Medulla oblongata (tissue), 1 donor: ENCODE results near the gene AMBRA1.

Experiments
- DNase-seq: peaks from one replicate; pipeline ENCODE4 v3.0.0-alpha.2; 2015; ENCODE audit errors: extremely low spot score

The AMBRA1 gene

GRCh38 chr11:46508360-46508759, 85.5 kb downstream of the AMBRA1 start:
- DNase-seq = no peak

GRCh38 chr11:46506483-46506791, 87.4 kb downstream of the AMBRA1 start:
- no peak for DNase-seq

GRCh38 chr11:46505741-46506482, 87.9 kb downstream of the AMBRA1 start:
- no peak for DNase-seq

DNA sequence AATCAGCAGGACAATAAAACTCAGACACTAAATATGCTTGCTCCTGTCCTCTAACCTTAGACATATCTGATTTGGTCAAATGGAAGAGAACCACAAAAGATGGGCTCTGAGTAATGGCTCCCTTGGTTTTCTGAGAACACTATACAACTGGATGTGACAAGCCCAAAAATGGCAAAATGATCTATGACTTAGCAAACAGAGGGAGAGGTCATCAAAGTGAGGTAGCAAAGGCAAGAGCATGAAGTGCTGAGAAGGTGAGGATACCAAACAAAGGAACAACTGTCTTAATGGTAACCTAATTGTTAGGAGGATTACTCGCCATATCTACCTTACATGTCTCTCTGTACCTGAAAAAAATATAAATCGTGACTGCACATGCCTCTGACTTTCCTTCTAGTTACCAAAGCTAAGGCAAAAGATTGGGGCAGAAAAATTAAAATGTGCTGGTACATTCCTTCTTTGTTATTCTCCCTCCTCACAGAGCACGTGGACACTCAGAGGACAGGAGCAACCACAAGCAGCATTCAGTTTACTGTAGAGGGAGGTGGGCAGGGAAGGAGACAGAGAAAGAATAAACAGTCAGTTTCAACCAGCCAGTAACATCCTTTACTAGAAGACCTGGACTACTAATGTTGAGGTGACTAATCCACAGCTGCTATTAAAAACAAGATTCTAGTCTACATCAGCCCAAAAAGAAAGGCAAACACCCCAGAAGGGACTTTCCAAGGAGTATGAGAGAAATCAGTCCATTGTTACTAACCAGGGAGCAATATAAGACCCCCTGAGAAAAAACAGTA, 88.8 kb downstream of the AMBRA1 start:
- no peak for DNase-seq

DNA sequence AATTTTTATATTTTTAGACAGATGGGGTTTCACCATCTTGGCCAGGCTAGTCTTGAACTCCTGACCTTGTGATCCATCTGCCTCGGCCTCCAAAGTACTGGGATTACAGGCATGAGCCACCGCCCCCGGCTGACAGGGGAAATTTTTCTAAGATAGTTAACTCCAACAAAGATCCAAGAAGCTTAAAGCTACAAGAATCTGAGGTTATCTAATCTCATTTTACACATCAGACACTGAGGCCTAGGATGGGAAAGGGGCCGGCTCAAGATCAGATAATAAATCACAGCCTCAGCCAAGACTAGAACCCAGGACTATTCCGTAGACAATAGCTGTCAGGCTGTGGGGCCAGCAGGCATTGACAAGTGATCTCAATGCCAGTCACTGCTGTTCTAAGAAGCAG, 94.0 kb downstream of the AMBRA1 start:
- DNase-seq = no peak

GRCh38 chr11:46498968-46499367, 94.9 kb downstream of the AMBRA1 start:
- DNase-seq = no peak

- no peak for DNase-seq
These were observed 95.6 kb downstream of the AMBRA1 start for GRCh38 chr11:46498179-46498578.

DNA sequence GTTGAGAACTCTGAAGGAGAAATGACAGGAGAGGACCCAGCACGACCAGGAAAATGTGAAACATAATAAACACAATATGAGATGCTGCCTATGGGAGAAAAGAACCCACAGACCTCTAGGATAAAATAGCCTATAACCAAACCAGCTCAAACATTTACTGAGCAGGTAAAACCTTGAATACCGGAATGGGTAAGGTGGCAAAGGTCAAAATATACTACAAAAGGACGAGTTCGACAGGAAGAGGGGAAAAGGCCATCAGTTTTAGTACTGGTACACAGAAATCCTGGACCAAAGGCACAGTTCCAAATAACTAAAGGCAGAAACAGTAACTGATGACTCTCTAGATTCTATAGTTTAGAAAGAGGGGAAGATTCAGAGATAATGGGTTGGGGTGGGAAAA, 96.3 kb downstream of the AMBRA1 start:
- no peak for DNase-seq

DNA sequence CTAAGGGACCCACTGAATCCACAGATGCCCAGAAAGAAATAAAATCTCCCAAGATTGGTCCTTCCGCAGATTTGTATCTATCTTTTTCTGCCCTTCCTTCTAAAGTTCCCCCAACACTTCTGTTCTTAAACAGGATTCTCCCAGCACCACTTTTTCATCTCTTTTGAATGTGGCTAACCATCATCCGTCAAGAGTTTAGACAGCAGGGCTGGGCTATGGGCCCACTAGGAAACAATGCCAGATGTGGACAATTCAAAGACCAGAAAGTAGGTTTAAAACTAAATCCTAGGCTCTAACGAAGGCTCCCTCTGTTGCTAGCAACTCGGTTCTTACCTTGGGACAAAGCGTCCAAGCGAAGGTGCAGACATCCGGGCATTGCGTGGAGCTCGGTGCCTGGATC, 100.0 kb downstream of the AMBRA1 start:
- peak; percentile 26 for DNase-seq

DNA sequence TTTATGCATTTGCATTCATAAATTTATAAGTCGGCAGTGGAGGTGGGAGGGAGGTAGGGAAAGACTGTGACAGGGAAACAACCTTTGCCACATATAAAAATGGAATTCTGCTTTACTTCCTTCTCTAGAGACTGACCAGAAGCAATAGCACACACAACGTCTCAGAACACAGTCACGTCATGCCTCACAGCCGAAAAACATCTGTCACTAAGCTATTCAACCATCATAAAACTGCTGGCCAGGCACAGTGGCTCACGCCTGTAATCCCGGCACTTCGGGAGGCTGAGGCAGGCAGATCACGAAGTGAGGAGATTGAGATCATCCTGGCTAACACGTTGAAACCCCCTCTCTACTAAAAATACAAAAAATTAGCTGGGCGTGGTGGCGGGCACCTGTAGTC, 101.3 kb downstream of the AMBRA1 start:
- DNase-seq = no peak

- DNase-seq = no peak
These were observed 102.0 kb downstream of the AMBRA1 start for GRCh38 chr11:46491661-46492330.

GRCh38 chr11:46490666-46491065, 103.2 kb downstream of the AMBRA1 start:
- DNase-seq = no peak

DNA sequence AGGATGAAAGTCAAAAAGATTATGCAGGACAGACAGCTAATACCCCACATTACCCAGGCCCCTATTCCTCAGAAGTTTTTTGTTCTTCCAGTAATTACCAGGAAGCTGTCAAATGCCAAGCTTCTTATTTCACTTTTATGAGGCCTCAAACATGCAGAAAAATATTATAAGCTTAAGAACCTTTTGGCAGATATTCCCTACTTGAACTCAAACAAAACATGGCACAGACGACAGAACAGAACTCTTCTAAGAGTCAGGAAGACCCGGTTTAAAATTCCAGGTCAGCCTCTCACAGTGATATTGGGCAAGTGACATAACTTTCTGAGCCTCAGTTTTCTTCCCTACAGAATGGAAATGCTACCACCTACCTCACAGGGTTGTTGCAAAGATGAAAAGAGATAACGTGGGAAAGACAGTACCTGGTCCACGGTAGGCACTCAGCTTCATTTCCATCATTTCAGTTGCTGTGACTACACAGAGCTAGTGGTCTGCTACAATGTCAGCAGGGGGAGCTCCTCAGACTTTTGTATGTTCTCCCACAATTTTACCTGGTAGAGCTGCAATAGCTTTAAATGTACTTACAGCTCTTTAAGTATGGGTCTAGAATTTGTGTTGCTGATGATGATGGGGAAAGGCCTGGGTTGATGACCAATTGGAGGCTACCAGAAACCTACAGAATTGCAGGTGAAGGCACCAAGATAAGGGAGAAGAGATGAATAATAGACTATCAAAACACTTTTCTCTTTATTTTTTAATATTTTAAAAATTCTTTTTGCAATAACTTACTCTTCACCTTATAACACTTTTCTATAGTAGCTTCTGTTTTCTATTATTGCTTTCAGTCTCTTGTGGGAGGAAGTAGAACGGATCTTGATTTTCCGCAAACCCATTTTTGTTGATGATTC, 103.9 kb downstream of the AMBRA1 start:
- peak; percentile 30 for DNase-seq

DNA sequence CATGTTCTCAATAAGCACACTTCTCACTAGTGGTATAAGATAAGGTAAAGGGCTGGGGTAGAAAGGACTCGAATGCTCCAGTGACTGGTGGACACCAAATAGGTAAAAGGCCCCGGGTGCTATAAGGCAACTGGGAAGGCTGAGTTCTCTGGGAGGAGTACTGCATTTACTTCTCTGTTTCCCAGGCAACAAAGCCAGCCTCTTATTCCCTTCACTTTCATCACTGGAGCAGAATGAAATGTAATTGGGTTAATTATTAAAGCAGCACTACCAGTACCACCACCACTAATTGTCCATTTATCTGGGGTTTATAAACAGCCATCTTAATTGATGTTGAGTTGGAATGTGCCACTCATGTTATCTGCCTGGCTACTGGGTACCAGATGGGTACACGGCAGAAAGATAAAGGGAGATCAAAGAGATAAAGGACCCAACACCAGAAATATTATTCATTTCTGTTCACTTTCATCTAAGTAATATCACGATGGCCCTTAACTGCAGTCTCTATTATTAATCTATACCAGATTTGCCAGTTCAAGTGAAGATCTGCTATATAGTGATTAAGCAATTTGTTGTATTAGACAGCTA, 107.9 kb downstream of the AMBRA1 start:
- DNase-seq = no peak

GRCh38 chr11:46484101-46484500, 109.7 kb downstream of the AMBRA1 start:
- DNase-seq = no peak

DNA sequence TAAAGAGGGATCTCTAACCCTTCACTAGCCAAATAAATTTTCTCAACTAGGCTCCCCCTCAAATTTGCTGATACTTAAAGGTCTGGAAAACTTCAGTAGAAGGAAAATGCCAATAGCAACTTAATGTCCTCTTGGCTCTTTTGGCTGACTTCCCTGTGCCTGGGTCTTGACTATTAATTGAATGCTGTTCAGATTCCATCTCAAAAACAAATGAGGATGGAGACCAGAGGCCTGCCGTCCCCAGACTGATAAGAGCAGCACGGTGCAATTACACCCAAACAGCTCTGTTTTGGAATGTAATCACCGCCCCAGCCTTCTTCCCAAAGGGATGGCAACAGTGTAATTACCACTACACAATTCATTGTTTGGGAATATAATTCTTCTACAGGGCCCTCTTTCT, 112.9 kb downstream of the AMBRA1 start:
- no peak for DNase-seq

- no peak for DNase-seq
These were observed 113.6 kb downstream of the AMBRA1 start for GRCh38 chr11:46480166-46480726.

DNA sequence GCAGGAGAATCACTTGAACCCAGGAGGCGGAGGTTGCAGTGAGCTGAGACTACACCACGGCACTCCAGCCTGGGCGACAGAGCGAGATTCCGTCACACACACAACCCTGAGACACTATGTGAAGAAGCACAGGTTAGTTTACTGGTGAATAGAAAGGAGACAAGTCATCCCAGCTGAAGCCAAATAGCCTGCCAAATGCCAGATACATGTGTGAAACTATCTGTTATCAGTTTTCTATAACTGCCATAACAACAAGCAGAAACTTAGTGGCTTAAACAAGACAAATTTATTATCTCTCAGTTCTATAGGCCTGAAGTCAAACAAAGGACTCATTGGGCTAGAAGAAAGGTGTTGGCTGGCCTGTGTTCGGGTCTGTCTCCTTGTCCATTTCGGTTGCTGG, 114.2 kb downstream of the AMBRA1 start:
- DNase-seq = no peak

GRCh38 chr11:46478196-46478595, 115.6 kb downstream of the AMBRA1 start:
- DNase-seq = no peak

DNA sequence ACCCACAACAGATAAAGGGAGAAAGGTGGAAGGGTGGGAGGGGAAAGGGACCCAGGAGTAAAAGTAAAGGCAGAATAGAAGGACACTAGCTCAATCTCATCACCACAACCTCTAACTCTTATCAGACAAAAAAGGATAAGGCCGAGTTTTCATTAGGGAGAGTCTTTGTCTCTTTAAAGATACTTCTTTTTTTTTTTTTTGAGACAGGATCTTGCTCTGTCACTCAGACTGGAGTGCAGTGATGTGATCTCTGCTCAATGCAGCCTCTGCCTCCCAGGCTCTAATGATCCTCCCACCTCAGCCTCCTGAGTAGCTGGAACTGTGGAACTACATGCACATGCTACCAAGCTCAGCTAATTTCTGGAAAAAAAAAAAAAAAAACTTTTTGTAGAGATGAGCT, 116.7 kb downstream of the AMBRA1 start:
- no peak for DNase-seq

DNA sequence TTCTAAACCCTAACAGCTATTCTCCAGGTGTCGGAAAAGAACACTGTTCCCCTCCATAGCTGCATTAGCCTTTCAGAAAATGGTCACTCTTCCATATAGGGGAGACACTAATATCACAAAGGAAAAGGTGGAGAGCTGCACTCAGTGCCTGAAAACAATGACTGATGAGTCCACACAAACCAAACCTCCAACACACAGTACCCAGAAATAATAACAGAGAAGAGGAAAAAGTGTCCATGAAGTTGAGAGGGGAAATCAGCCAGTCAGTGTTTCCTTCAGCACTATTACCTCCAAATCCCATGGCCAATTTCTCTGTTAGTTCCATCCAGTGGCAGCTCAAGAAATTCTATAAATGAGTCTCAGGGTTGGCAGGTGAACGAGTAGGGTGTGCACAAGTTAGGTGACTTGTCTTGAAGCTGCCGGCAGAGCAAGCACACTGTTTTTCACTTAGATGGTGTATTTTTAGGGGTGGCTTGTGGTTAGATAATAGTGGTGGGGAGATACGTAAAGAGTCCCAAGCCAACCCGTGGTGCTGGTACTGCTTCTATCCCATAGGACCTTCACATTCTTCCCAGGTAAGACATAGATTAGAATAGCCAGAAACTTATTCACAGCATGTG, 117.8 kb downstream of the AMBRA1 start:
- no peak for DNase-seq
